Stimulated activated CD8-positive, alpha-beta memory T cell treated with anti-CD3 and anti-CD28 coated beads, Interleukin-4, amount 100 ng/mL, for 24 hours (primary cell): Measurements from ENCODE around the gene APEH.

ENCODE experiments used
- DNase-seq: peaks from one replicate; pipeline ENCODE4 v3.0.0-alpha.2; 2020; ENCODE audit warnings: low read depth

The APEH gene

GRCh38 chr3:49714728-49715550, 40.8 kb downstream of the APEH start:
- DNase-seq = no peak

GRCh38 chr3:49715611-49716121, 41.5 kb downstream of the APEH start:
- DNase-seq = no peak

GRCh38 chr3:49716169-49716568, 42.0 kb downstream of the APEH start:
- no peak for DNase-seq

GRCh38 chr3:49716691-49717210, 42.6 kb downstream of the APEH start:
- DNase-seq = no peak

- no peak for DNase-seq
Observed at GRCh38 chr3:49717211-49717958, 43.2 kb downstream of the APEH start.

GRCh38 chr3:49717959-49718857, 44.1 kb downstream of the APEH start:
- DNase-seq = no peak

GRCh38 chr3:49718858-49719213, 44.7 kb downstream of the APEH start:
- peak; percentile 19 for DNase-seq

- DNase-seq = peak; percentile 90
Observed at GRCh38 chr3:49719214-49719884, 45.2 kb downstream of the APEH start, which contains the start of gene AMIGO3. TSS of gene AMIGO3 (minus strand) at chr3:49719684. CDS start at chr3:49719465, 219 bp downstream.

- no peak for DNase-seq
Observed at GRCh38 chr3:49720855-49721595, 46.9 kb downstream of the APEH start.

GRCh38 chr3:49721596-49721895, 47.4 kb downstream of the APEH start:
- no peak for DNase-seq

- DNase-seq = no peak
Observed at GRCh38 chr3:49721896-49722781, 48.0 kb downstream of the APEH start.

GRCh38 chr3:49722896-49723295, 48.7 kb downstream of the APEH start:
- no peak for DNase-seq

- peak; percentile 33 for DNase-seq
Observed at GRCh38 chr3:49723296-49723627, 49.1 kb downstream of the APEH start.

- DNase-seq = peak; percentile 93
Observed at GRCh38 chr3:49723628-49724551, 49.7 kb downstream of the APEH start, which contains the start of gene GMPPB. TSS of gene GMPPB (minus strand) at chr3:49723951. CDS start at chr3:49723726, 225 bp downstream.

GRCh38 chr3:49724586-49724985, 50.4 kb downstream of the APEH start:
- DNase-seq = no peak

- DNase-seq = no peak
Observed at GRCh38 chr3:49725906-49726681, 51.9 kb downstream of the APEH start.

- no peak for DNase-seq
Observed at GRCh38 chr3:49727154-49727923, 53.2 kb downstream of the APEH start.
